GM21528 (cell line): ENCODE measurements around the gene CYTIP.

Experiments
- ATAC-seq: cut with Tn5 transposase; IDR thresholded peaks from one replicate; pipeline ENCODE4 v1.9.1; 2021; ENCODE audit warnings: mild to moderate bottlenecking, moderate library complexity; ENCODE audit not compliant: unreplicated experiment, low FRiP score

The CYTIP gene

GRCh38 chr2:157465554-157465953 is 21.7 kb upstream of the CYTIP start:
- no peak for ATAC-seq

- ATAC-seq, result no peak
Measured at GRCh38 chr2:157463002-157463401, 19.1 kb upstream of the CYTIP start.

- no peak for ATAC-seq
Measured at GRCh38 chr2:157460897-157461296, 17.0 kb upstream of the CYTIP start.

GRCh38 chr2:157460384-157460837 is 16.5 kb upstream of the CYTIP start:
- no peak for ATAC-seq

GRCh38 chr2:157459486-157459885 is 15.6 kb upstream of the CYTIP start:
- no peak for ATAC-seq

GRCh38 chr2:157447741-157448140 is 3.9 kb upstream of the CYTIP start:
- no peak for ATAC-seq

- no peak for ATAC-seq
Measured at GRCh38 chr2:157447031-157447430, 3.1 kb upstream of the CYTIP start.

- ATAC-seq, result no peak
Measured at GRCh38 chr2:157444641-157445040, 752 bp upstream of the CYTIP start.

- no peak for ATAC-seq
Measured at GRCh38 chr2:157443090-157443489, 799 bp downstream of the CYTIP start.

GRCh38 chr2:157442636-157443035 is 1.3 kb downstream of the CYTIP start:
- no peak for ATAC-seq

GRCh38 chr2:157442191-157442590 is 1.7 kb downstream of the CYTIP start:
- no peak for ATAC-seq

- ATAC-seq, result peak; percentile 51
Measured at GRCh38 chr2:157441072-157441454, 2.8 kb downstream of the CYTIP start.

GRCh38 chr2:157440404-157441071 is 3.4 kb downstream of the CYTIP start:
- no peak for ATAC-seq

GRCh38 chr2:157439824-157440186 is 4.1 kb downstream of the CYTIP start:
- peak; percentile 46 for ATAC-seq

- peak; percentile 23 for ATAC-seq
Measured at GRCh38 chr2:157438863-157439823, 4.7 kb downstream of the CYTIP start.

GRCh38 chr2:157433394-157433793 is 10.5 kb downstream of the CYTIP start:
- no peak for ATAC-seq

GRCh38 chr2:157432475-157433106 is 11.3 kb downstream of the CYTIP start:
- ATAC-seq, result no peak

- ATAC-seq, result no peak
Measured at GRCh38 chr2:157431176-157431575, 12.7 kb downstream of the CYTIP start.

- no peak for ATAC-seq
Measured at GRCh38 chr2:157428500-157429175, 15.3 kb downstream of the CYTIP start.

- no peak for ATAC-seq
Measured at GRCh38 chr2:157427922-157428303, 16.0 kb downstream of the CYTIP start.
